Transverse colon (tissue), 4 donors: ENCODE results near the gene FAM131C. TPM values are rescaled to one million over a fixed set of nuclear protein-coding genes. Genes with fewer than 3 reads are reported as not detected.
A peak's percentile ranks its signal among the peaks of the same experiment; 100 is the strongest.

Source experiments
- DNase-seq: peaks from one replicate; pipeline ENCODE4 v3.0.0-alpha.2; 2019
- H3K27ac ChIP-seq, 4 donors: fragments of 200-600 bp; sonication (generic); 2 replicates each; pipeline ENCODE4 v1.5.1; 2016 to 2018; ENCODE audit warnings: inconsistent platforms in 4 of 4
- H3K27me3 ChIP-seq: fragments of 200-600 bp; sonication (generic); 2 replicates; pipeline ENCODE4 v1.5.1; 2017; ENCODE audit warnings: inconsistent platforms
- H3K36me3 ChIP-seq, 4 donors: fragments of 200-600 bp; sonication (generic); 2 replicates each; pipeline ENCODE4 v1.5.1; 2017 to 2019; ENCODE audit warnings: inconsistent platforms in 4 of 4
- H3K4me1 ChIP-seq, 4 donors: fragments of 200-600 bp; sonication (generic); 2 replicates each; pipeline ENCODE4 v1.5.1; 2017 to 2020; ENCODE audit warnings: inconsistent platforms in 4 of 4
- H3K4me3 ChIP-seq, 4 donors: fragments of 200-600 bp; sonication (generic); 1 replicate in 1 of 4; 2 replicates in 3 of 4; pipeline versions ENCODE4 v1.5.1 to v1.6.1; 2017 to 2019; ENCODE audit warnings: inconsistent platforms in 4 of 4
- H3K9me3 ChIP-seq, 2 donors: fragments of 200-600 bp; sonication (generic); 2 replicates each; pipeline ENCODE4 v1.5.1; 2017 to 2019; ENCODE audit warnings: inconsistent platforms in 2 of 2
- EP300 ChIP-seq: sonication (generic); formaldehyde crosslinking; IDR thresholded peaks from one replicate; pipeline ENCODE4 v1.6.1; 2017; ENCODE audit warnings: antibody characterized with exemption, low read depth
- POLR2A ChIP-seq: fragments of 450-650 bp; IDR thresholded peaks from one replicate; pipeline ENCODE4 v1.6.1; 2016; ENCODE audit warnings: antibody characterized with exemption, mild to moderate bottlenecking, moderate library complexity
- POLR2AphosphoS5 ChIP-seq, 3 donors: sonication (generic); formaldehyde crosslinking; IDR thresholded peaks; one replicate each; pipeline ENCODE4 v1.6.1; 2016; ENCODE audit warnings: antibody characterized with exemption in 3 of 3
- WGBS, 2 donors: methylation state at CpG; one replicate each; pipeline ENCODE4 v1.1.5; 2018; ENCODE audit warnings: low coverage in 1 of 2; 5-methylcytosine and 5-hydroxymethylcytosine counted together
- in situ Hi-C, 4 donors: fragments of 200-750 bp; cut with MboI; loops; one replicate each; pipeline versions ENCODE4 v1.15.0 to v1.15.1; 2017; ENCODE audit warnings: low sequenced_read_pairs in 3 of 4, low pct_ligation_motif_present in 1 of 4, low pct_unique_long_range_greater_than_20kb in 1 of 4
- intact Hi-C: fragments of 100-400 bp; cut with DNase I; formaldehyde crosslinking; loops from one replicate; pipeline ENCODE4 v1.15.1; 2023; ENCODE audit warnings: low total_unique reads
- total RNA-seq, 4 donors: library from RNA; depleted of rRNA; stranded (reverse); fragments of >200 nt; gene quantifications; one replicate each; pipeline ENCODE4 v1.1.0, GENCODE V29; 2016
- TF ChIP-seq, protein P1 (sequence below), 5 experiments: fragments of 200-600 bp in 3 of 5; fragments of 450-650 bp in 2 of 5; sonication (generic) in 3 of 5; IDR thresholded peaks; 1 replicate in 2 of 5; 2 replicates in 3 of 5; pipeline ENCODE4 v1.5.1; 2016 to 2017; ENCODE audit warnings: antibody characterized with exemption in 5 of 5, inconsistent platforms in 3 of 5, mild to moderate bottlenecking in 2 of 5, moderate library complexity in 1 of 5

Gene FAM131C, protein sequence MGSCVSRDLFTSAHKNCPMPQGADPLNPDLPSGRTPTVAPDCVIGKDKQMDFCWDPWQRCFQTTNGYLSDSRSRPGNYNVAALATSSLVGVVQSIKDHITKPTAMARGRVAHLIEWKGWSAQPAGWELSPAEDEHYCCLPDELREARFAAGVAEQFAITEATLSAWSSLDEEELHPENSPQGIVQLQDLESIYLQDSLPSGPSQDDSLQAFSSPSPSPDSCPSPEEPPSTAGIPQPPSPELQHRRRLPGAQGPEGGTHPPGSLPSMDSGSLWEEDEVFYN
- total RNA-seq, result 1 to 10 TPM in 1 of 4 donors, not detected in 3; 1.2 TPM

DNA sequence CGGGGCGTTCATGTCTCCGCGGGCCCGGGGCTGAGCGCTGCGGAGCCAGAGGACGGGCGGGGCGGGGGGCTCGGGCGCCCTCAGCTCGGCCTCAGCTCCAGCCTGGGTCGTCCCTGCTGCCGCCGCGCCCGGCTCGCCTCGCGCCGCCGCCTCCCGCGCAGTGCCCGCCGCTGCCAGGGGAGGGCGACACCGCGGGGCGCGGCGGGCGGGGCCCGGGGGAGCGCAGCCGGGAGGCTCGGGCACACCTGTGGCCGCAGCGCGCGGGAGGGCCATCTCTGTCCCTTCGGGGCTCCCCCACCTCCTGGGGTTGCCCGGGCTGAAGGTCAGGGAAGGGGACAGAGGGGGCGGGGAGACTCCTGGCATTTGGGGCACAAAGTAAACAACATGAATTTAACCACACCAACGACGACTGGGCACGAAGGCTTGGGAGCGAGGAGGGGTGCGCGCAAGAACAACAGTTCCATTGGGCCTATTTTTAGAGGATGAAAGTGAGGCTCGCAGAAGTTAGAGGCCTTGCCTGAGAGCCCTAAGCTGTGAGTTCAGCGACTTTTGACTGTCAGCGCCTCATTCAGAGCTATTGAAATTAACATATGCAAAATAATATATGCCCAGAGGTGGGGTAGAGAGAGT, at the start of gene FAM131C:
Gene FAM131C, minus strand, starts transcription at position 162 of the 630 bp plus-strand sequence. CDS start 209 bp downstream, outside the sequence.
- intact Hi-C loops, result loop anchor here (10.0 kb wide), 1 partner anchor 291 kb away; the partner anchor contains the start of gene SZRD1
- in situ Hi-C loops, result no loop called here
- H3K4me3 ChIP-seq, result peak within 1 kb of the TSS in 3 of 4 donors; percentile 33 to 47 (median 41)
- 1 to 4% methylated on average over 11 to 38 of the region's 54 CpGs for WGBS, 2 donors
- peak within 1 kb of the TSS in 1 of 4 donors; percentile 1 for H3K27ac ChIP-seq
- DNase-seq, result peak; percentile 60
- peaks cover 11% of the 10 kb centered on the region for H3K27me3 ChIP-seq
- TF ChIP-seq, protein P1, sequence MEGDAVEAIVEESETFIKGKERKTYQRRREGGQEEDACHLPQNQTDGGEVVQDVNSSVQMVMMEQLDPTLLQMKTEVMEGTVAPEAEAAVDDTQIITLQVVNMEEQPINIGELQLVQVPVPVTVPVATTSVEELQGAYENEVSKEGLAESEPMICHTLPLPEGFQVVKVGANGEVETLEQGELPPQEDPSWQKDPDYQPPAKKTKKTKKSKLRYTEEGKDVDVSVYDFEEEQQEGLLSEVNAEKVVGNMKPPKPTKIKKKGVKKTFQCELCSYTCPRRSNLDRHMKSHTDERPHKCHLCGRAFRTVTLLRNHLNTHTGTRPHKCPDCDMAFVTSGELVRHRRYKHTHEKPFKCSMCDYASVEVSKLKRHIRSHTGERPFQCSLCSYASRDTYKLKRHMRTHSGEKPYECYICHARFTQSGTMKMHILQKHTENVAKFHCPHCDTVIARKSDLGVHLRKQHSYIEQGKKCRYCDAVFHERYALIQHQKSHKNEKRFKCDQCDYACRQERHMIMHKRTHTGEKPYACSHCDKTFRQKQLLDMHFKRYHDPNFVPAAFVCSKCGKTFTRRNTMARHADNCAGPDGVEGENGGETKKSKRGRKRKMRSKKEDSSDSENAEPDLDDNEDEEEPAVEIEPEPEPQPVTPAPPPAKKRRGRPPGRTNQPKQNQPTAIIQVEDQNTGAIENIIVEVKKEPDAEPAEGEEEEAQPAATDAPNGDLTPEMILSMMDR (IDR thresholded peaks at IDR 0.05), result peak in 3 of 5 experiments; percentile 17 to 41 (median 25)
- TF ChIP-seq POLR2AphosphoS5 (IDR thresholded peaks at IDR 0.05), result no peak
- H3K9me3 ChIP-seq, result no peaks in the 10 kb centered on the region
- no peaks in the 10 kb centered on the region for H3K36me3 ChIP-seq
- H3K4me1 ChIP-seq, result peaks cover 3 to 14% (median 10%) of the 10 kb centered on the region in 4 donors

DNA sequence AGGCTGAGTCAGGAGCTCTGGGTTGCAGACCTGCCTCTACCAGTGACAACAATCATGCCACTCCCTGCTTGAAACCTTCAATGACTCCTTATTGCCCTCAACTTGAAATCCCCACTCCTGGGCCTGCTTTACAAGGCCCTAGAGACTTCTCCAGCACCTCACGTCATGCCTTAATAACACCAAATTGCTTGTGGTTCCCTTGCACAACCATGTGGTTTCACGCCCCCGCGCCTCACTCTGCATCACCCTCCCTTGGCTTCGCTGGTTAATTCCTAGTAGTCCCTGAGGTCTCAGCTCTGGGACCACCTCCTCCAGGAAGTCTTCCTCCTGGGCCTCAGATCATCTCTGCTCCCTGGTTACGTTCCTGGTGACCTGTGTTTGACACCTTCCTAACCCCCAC, 49.5 kb upstream of the FAM131C start:
- H3K36me3 ChIP-seq, result peaks cover 0 to 13% (median 0%) of the 10 kb centered on the region in 4 donors
- H3K27me3 ChIP-seq, result no peaks in the 10 kb centered on the region
- TF ChIP-seq EP300 (no peak), POLR2A (no peak), POLR2AphosphoS5 (IDR thresholded peaks at IDR 0.05) (no peak)
- TF ChIP-seq, protein P1 (IDR thresholded peaks at IDR 0.05), result no peak
- in situ Hi-C loops, result no loop called here
- H3K4me1 ChIP-seq, result no peaks in the 10 kb centered on the region
- H3K27ac ChIP-seq, result no peak overlapping the region
- intact Hi-C loops, result no loop called here
- no peaks in the 10 kb centered on the region for H3K9me3 ChIP-seq
- H3K4me3 ChIP-seq, result no peak overlapping the region
- no peak for DNase-seq
- WGBS, 2 donors, result 68 to 84% methylated on average over 5 to 6 of the region's 6 CpGs

GRCh38 chr1:16122350-16122881, 49.0 kb upstream of the FAM131C start:
- 75% methylated on average over 3 of the region's 4 CpGs; no CpG with 5 or more reads in 1 of the 2 donors for WGBS, 2 donors
- Histone ChIP-seq H3K4me1 (no peaks in the 10 kb centered on the region), H3K9me3 (no peaks in the 10 kb centered on the region), H3K36me3 (peaks cover 0 to 13% (median 0%) of the 10 kb centered on the region in 4 donors), H3K27me3 (no peaks in the 10 kb centered on the region), H3K4me3 (no peak overlapping the region), H3K27ac (no peak overlapping the region)
- in situ Hi-C loops, result no loop called here
- intact Hi-C loops, result no loop called here
- TF ChIP-seq POLR2AphosphoS5 (IDR thresholded peaks at IDR 0.05) (no peak), POLR2A (no peak)
- TF ChIP-seq, protein P1 (IDR thresholded peaks at IDR 0.05), result no peak
- no peak for DNase-seq

DNA sequence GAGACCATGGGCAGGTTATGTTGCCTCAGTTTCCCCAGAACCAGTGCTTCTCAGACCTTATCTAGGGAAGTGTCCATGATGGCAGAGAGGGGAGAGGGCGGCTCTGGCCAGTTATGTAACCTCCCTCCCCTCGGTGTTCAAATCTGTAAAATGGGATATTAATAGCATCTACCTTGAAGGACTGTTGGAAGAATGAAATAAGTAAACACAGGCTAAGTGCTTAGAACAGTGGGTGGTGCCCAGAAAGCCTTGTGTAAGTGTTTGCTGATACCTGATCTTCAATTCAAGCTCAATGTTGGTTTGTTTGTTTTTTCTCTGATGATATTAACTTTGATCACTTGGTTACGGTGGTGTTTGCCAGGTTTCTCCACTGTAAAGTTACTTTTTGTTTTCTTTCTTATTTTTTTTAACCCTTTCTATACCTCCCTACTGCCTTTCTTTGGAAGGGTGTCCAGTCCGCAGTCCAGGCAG, 47.5 kb upstream of the FAM131C start:
- intact Hi-C loops, result no loop called here
- DNase-seq, result no peak
- H3K4me3 ChIP-seq, result no peak overlapping the region
- no peaks in the 10 kb centered on the region for H3K27me3 ChIP-seq
- H3K36me3 ChIP-seq, result peaks cover 0 to 13% (median 0%) of the 10 kb centered on the region in 4 donors
- TF ChIP-seq EP300 (no peak), POLR2AphosphoS5 (IDR thresholded peaks at IDR 0.05) (no peak), POLR2A (no peak)
- TF ChIP-seq, protein P1 (IDR thresholded peaks at IDR 0.05), result no peak
- H3K27ac ChIP-seq, result no peak overlapping the region
- H3K4me1 ChIP-seq, result no peaks in the 10 kb centered on the region
- in situ Hi-C loops, result no loop called here
- 36 to 61% methylated on average over 3 to 4 of the region's 4 CpGs for WGBS, 2 donors
- no peaks in the 10 kb centered on the region for H3K9me3 ChIP-seq
